Mammary microvascular endothelial cell (primary cell): ENCODE data around the gene CRYM. TPM values are rescaled to one million over a fixed set of nuclear protein-coding genes. Genes with fewer than 3 reads are reported as not detected.

ENCODE experiments used
- total RNA-seq: library from RNA; depleted of rRNA; stranded (reverse); fragments of >200 nt; gene quantifications from 2 replicates; pipeline ENCODE4 v1.2.3, GENCODE V29; 2015

CRYM gene
- not detected in 2 replicates for total RNA-seq

GRCh38 chr16:21277927-21278706, at the start of gene CRYM:
CRYM (minus strand) TSS chr16:21278290; CDS start chr16:21278251, 39 bp downstream.

GRCh38 chr16:21233521-21234150, 44.5 kb downstream of the CRYM start, which contains the start of gene ANKS4B:
ANKS4B (plus strand) TSS chr16:21233699; CDS start chr16:21233738, 39 bp downstream.

GRCh38 chr16:21211486-21211885, 66.6 kb downstream of the CRYM start, which contains the start of gene ZP2:
ZP2 (minus strand) TSS chr16:21211574; CDS start chr16:21211547, 27 bp downstream.

Other genes with a start within 250 kb of the CRYM start
- gene DNAH3, start 127.4 kb downstream of the CRYM start, total RNA-seq = under 0.01 and 0.07 TPM in 2 replicates
- gene LDAF1, start 119.6 kb downstream of the CRYM start, total RNA-seq = 9.9 and 21.1 TPM in 2 replicates
- gene ZP2, start 66.7 kb downstream of the CRYM start, total RNA-seq = not detected in 2 replicates
- gene ANKS4B, start 44.6 kb downstream of the CRYM start, total RNA-seq = not detected in 2 replicates